ENCODE measurements around the gene MC2R.

MC2R gene
- 0 reads per million in 2 donors for total RNA-seq

DNA sequence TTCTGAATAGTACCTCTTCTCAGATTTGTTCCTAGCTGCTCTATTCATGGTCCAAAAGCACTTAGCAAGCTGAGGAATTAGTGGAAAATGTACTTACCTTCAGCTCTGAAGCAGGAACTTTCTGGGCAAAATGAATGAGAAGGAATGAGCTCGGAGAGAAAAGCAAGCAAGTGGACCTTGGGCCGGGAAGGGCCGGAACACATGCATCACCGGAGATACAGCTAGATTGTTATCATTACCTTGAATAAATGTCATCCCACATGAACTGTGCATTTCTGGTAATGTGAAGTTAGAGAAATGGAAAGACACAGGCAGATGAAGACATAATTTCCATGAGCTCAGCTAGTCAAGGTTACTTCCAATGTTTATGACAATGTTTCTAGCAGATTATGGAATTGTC lies at the start of gene MC2R:
TSS of gene MC2R (minus strand) at position 146 of the 400 bp plus-strand sequence. CDS start 30,018 bp downstream, outside the sequence.
- DNase-seq: no peak

DNA sequence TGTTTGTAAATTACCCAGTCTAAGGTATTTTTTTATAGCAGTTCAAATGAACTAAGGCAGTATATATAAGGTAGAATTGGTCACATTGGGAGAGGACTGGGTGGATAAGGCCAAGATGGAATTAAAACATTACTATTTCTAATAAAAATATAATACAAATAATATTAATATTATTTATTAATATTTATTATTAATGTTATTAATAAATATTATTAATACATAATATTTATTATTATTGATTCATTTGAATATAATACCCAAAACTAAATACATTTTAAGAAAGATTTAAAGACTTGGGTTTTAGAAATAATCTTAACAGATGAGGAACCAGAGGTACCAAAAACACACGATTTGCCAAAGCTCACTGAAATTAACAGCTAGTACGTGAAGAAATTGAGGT lies 30.5 kb upstream of the MC2R start:
- DNase-seq: no peak

DNA sequence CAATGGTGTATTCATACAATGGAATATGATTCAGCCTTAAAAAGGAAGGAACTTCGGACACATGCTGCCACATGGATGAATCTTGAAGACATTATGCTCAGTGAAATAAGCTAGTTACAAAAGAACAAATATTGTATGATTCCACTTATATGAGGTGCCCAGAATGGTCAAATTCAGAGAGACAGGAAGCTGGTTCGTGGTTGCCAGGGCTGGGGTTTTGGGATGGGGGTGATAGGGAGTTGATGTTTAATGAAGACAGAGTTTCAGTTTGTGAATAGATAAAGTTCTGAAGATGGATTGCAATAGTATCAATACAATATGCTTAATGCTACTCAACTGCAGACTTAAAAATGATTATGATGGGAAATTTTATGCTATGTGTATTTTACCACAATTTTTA lies 28.0 kb upstream of the MC2R start:
- DNase-seq: no peak

DNA sequence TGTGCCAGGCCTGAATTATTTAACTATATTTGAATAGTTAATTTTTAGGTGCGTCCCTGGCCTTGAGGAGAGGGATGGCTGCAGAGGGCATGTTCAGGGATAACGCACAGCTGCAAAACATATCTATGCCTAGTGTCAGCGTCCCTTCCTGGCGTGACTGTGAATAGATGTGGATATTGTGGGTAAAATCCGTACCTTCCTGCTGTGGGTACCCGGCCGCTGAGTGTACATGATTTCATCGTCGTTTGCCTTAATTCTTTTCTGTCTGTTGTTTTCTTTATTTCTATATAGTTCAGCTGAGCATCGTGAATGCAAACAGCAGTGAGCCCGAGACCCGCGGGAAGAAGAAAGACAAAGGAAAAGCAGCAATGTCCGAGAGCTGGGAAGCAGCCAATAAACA lies 25.0 kb upstream of the MC2R start:
- no peak for DNase-seq

DNA sequence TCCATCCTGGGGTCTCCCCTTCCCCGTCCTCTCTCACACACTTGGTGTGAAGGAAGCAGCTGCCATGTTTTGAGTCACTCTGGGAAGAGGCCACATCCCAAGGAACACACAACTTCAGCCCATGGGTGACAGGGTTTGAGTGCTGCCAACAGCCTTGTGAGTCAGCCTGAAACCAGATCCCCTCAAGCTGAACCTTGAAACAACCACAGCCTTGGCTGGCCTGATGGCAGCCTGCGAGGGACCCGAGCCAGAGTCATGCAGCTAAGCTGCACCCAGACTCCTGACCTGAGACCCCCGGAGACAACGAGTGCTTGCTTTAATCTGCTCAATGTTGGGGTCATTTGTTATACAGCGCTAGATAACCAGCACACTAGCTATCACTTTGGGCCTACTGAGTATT lies 19.3 kb upstream of the MC2R start:
- DNase-seq: no peak

DNA sequence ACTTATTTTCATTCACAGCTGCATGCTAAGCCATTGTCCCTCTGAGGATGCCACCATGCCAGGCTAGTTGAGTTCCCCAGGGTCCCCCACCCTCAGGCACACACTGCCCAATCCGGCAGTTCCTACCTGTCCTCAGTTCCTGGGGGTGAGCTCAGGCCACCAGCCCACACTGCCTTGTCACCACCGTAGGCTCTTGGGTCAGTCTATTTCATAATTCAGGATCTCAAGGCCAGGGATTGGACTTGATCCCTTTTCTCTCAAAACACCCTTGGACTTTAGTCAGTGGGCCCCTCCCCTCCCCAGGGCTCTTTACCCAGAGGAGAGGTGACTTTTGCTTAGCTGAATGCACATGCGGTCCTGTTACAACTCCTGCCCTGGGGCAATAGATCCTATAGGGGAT lies 18.7 kb upstream of the MC2R start:
- DNase-seq: no peak

DNA sequence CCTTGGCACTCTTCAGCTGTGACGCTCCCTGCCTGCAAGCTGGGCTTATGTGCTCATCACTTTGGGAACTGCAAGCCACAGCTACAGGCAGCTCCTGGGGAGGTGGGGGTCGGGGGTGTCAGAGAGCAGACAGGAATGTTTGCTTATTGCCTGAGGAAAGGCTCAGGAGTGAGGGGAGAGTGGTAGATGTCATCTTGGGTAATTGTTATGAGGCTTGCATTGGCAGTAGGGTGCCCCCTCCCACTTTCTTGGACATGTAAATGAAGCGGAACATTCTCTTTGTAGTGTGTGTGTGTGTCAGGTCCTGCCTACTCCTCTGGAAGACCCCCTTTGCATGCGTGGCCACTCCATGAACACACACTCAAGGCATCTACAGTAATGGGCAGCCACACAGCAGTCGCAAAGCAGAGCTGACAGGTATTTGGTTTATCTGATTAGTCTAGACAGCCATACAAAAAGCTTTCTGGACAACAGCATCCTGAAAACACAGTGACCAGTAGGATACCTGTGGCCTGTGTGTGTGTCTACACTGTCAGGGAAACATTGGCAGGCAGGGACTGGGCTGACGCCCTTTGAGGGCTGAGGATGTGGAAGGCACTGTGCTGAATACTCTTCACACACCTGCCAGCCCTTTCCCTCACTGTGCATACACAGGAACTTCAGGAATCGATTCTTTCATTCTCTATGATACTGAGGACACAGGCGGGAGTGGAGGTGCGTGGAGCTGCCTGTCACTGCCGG lies 17.1 kb upstream of the MC2R start:
- no peak for DNase-seq

DNA sequence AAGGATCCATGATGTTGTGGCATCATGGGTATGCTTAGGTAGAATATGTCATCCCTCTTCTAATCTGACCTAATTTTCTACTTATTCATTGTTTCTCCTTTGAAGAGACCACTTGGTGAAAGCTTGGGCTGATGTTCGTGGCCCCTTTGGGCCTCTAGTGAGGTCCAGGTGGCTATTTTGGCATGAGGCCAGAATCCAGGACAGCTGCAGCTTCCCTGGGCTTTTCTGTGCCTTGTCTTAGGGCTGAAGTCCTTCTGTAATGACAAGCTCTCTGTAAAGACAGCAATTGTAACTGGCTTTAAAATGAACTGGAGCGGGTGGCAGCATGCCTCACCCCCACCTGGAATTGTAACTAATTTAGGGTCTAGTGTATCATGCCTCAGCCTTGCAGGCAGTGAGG lies 15.6 kb upstream of the MC2R start:
- DNase-seq: no peak

DNA sequence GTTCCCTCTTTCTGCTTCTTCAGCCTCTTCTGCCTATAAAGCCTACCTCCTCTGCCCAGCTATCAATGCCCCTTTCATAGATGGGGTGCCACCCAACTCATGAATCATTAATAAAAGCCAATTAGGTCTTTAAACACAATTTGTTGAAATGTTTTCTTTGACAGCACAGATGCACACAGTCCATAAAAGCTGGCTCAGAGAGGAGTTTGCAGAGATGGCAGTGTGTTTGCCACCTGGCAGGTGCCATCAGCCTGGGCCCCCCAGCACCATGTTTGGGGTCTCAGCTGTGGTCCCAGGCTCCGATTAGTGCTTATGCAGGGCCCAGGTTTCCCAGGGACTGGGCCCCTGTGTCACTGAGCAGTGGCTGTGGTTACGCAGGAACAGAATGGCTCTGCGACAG lies 7.9 kb upstream of the MC2R start:
- DNase-seq: no peak

DNA sequence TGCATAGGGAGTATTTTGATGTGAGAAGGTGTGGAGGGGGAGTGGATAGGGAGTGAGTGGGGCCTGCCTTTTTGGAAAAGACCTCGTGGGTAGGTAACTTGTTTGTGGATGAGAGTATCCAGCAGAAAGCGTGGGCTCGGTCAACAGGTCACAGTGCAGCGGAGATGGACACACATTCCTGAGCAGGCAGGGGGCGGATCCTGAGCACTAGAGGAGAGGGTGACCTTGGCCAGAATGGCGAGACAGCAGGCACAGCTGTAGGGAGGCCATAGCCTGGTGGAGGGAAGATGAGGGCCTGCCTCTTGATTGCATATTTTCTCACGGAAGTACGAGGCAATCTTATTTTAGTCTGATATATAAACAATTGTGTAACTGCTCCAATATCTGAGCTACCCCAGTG lies 3.6 kb upstream of the MC2R start:
- DNase-seq: no peak

DNA sequence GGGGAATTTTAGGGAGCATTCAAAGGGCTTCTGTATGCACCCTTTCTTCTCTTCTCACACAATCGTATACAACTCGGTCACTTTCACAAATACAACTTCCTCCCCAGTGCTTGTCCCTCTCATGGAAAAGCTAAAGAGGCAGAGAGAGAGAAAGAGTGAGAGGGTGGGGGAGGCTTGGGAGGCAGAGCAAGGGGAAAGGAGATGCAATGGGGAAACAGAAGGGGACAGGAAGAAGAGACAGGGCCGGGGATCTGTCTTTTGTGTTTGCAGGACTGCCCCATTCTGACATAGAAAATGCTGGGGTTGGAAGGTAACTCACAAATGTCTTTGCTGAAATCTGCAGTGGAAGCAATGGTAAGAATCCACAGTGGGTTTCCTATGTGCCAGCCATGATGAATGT lies 2.1 kb upstream of the MC2R start:
- no peak for DNase-seq

DNA sequence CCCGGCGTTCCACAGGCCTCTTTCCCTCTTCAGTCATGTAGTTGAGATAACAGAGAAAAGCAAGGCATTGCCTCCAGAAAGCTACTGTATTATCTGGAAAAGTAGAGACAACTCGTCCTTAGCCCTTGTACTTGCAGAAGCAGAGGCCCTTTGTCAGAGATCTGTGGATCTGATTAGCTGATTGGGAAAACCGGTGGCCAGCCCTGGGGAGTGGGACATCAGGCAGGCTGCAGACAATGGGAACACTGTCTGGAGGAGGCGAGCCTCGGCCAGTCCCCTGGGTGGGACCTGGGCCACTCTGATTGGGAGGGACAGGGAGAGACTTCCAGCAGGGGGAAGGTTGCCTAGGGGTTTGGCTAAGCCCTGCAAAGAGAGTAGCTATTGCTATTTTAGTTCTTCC lies 1.2 kb upstream of the MC2R start:
- DNase-seq: no peak

DNA sequence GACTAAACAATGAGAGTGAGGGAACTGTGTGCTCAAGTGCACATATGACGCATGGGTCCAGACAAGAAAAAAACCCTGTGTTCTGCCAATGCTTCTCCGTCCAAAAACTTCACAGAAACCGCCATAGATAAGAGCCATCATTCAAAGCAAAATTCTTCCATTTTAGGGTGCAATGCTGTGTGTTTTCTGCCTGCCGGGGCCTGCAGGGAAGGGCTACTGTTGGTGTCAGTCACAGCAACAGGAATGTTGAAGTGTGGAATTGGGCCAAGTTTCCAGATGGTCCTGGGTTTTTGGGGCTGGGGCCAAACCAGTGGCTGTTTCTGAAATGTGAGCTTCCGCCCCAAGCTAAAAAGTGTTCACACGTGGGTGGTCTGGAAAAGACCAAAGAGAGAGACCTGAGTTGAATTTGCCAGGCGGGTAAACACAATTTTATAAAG lies 677 bp upstream of the MC2R start:
- no peak for DNase-seq

DNA sequence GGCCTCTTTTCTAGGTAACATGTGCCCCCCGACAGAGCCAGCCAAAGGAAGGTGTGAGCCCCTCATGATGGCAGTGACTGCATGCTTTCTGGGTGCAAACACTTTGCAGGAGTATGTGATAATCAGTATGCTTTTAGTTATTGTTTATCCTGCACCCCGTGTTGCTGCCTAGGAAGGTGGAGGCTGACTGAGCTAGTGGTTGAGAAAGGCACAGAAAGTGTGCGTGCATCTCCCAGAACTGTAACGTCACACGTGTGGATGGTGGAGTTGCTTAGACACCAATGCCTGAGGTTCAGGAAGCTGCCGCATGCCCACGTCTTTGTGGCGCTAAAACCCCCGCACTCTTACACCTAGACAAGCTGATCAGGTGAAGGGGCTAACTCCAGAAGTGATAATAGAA lies 580 bp downstream of the MC2R start:
- DNase-seq: no peak

DNA sequence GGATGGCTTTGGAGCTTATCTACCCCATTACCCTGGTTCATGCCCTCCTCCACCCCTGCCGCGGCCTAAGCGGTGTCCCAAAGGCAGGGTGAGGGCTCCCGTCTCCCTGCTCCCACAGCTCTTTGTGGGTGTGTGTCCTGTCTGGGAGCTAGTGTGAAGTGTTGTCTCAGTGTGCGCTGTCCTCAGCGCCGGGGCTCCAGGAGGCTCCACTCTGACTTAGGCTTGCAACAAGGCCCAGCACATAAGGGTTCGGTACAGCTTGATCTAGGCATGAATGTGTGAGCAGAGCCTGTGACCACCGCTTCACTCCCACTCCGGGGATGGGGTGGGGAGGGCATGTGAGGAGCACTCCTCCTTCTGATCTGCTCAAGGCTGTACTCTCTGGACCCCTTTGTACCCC lies 1.2 kb downstream of the MC2R start:
- DNase-seq: no peak

DNA sequence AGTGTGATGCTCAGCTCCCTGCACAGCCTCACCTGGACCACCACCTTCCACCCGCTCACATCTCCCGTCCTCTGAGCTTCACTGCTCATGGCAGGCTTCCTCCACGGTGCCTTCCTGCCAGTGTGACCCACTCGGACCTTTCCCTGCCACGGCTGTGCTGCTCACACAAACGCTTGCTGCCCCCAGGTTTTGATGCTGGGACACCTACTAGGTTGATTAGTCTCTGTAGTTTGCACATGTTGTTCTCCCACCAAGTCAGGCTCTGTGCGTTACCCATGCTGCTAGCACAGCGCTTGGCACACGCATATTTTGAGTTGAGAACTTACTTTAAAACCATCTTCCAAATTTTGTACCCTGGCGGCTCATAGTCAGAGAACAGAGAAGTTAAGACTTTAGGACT lies 2.1 kb downstream of the MC2R start:
- DNase-seq: no peak

DNA sequence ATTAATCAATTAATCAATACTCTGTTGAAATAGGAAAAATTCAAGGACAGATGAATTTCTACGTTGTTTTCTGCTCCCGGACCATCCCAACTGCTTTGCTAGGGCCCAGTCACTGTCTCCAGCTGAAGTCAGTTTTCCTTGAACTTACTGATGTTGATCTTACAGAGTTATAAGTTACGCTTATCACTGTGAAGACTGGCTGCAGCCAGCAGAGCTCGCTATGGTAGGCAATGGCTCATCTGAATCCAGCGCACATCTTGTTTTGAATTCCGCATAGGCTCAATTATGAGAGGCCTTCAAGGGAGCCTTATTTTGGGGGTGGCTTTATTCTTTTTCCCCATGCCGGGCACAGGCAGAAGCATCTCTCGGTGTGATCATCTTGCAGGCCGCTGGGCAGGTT lies 2.7 kb downstream of the MC2R start:
- DNase-seq: no peak

DNA sequence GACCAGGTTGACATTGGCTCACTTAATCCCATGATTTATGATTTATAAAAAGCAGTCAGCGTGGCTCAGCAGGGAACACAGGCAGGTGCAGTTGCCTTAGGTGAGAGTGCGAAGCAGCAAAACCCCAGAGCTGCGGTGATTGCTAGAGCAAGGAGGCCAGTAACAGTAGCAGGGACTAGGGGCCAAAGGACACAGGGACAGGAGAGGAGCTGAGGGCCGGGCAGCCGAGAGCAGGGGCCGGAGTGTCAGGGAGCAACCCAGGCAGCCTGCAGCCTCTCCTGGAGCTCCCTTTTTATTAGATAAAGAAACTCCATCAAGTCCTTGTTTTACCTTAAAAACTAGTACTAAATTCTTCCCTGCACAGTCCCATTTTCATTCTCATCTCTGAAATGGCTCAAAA lies 4.3 kb downstream of the MC2R start:
- DNase-seq: no peak

DNA sequence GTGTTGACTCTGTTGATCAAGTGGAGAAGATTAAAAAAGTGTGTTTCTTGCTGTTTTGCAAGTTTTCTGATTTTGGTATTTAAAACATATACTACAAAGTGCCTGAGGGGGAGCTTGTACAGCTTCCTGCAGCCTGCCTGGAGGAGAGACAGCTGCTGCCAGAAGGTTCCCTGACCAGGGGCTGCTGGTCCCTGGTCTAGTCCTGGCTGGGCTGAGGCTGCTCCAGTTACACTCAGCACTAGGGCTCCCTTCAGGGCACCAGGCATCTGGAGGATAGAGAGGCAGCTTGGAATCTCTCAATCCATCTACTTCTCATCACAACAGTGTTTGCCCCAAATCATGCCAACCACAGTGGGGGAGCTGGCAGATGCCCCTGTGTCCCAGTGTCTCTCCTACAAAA lies 4.8 kb downstream of the MC2R start:
- no peak for DNase-seq

DNA sequence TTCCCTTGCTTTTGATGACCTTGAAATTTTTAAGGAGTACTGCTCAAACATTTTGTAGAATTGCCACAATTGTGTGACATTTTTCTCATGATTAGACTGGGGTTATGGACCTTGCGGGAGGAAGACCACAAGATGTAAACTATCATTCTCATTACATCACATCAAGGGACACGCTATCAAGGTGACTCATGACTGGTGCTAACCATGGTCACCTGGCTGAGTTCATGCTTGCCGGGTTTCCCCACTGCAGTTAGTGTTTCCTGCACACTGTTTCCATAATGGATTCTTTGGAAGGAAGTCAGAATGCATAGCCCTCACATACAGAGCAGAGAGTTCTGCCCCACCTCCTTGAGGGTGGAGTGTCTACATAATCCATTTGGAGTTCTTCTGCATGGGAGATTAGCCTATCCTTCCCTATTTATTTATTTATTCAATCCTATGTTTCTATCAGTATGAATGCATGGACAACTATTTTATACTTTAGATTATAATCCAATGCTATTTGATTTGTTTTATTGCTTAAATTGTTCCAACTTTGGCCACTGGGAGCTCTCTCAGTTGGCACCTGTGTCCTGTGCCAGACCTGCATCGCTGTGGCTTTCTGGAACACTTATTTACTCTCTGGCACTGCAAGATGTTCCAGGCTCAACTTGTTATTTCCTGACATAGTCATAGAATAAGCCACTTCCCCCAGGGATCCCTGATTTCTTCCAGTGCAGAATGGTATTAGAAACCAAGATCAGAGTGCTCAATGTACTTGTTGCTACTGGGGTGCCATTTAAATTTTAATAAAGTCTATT lies 6.0 kb downstream of the MC2R start:
- DNase-seq: no peak

DNA sequence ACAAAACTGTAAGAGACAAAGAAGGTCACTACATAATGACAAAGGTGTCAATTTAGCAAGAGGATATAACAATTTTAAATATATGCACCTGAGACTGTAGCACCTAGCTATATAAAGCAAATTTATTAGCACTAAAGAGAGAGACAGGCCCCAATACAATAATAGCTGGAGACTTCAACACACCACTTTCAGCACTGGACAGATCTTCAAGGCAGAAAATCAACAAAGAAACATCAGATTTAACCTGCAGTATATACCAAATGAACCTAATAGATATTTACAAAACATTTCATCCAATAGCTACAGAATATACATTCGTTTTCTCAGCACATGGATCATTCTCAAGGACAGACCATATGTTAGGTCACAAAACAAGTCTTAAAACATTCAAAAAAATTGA lies 14.7 kb downstream of the MC2R start:
- DNase-seq: no peak

DNA sequence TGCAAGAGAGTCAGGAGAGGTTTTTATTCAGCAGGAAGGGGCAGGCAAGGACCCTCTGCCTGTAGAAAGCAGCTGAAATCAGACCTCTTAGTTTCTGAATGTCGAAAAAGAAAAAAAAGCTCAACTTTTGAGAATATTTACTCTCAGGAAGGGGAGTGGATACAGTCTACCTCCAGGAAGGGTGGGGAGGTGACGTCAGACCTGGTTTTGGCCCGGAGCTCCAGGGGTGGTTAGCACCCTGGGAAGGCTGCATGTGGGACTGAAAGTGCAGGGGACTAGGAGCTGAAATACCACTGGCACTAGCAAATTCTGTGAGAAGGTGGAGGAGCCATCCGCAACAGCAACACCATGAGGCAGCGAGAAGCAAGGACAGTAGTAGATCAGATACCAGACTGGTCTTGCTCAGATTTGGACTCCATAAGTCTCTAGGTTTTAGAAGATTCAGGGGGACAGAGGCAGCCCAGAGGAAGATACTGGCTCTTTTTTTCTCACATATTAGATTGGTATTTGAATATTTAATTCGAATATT lies 19.8 kb downstream of the MC2R start:
- no peak for DNase-seq

DNA sequence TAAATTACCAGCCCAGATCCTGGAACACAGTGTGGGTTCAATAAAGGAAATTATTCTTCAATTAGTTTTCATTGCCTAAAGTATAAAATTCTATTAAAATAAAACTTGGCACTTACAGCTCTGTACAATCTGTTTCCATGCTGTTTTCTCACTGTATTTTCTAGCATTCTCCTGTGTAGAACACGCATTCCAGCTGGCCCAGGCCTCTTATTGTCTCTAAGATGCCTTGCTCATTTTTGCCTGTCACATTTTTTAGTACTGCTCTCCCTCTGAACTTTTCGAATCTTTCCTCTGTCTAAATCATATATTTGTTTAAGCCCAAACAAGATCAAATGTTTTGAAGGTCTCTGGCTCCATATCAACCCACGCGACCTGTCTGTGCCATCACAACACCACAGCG lies 20.8 kb downstream of the MC2R start:
- no peak for DNase-seq

DNA sequence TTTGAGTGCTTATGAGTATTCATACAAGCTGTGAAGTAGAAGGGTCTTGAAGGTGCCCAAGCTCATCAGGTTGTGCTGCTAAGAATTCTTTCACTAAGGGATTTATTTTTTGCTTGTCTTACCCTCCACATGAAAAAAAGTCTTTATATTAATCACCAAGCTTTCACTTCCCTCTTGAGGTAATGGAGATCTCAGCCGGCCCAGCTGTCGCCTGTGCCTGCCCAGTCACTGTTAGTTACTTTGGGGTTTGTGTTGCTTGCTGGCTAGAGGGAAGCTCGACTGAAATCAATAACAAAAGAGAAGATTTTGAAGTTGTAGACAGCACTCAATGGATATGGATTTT lies 21.9 kb downstream of the MC2R start:
- no peak for DNase-seq

All from activated gamma-delta T cell (primary cell).